Measurements from ENCODE around the gene CCDC81. TPM values are rescaled to one million over a fixed set of nuclear protein-coding genes. Genes with fewer than 3 reads are reported as not detected.

CCDC81 gene
- total and polyA plus RNA-seq, 9 of the 15 experiments (the other 6 are each of a cell fraction or from before 2014, with no cell fraction given), result 0.16 to 1.0 (median 0.41) TPM

GRCh38 chr11:86440843-86441242, 66.2 kb downstream of the CCDC81 start:
- H3K27me3 ChIP-seq (ENCODE audit: control insufficient read depth in 2 of 2, insufficient read depth in 2 of 2, low read length in 2 of 2), result no peaks in the 10 kb centered on the region
- no TSS peak for BruUV-seq (replicated peaks)
- no peak overlapping the region for H3K27ac ChIP-seq (ENCODE audit: extremely low read depth, low read depth, low read length)
- H4K20me1 ChIP-seq (replicated peaks; ENCODE audit: control insufficient read depth, insufficient read depth, low read length), result no peaks in the 10 kb centered on the region
- ATAC-seq, result no peak
- no peaks in the 10 kb centered on the region for H3K9me1 ChIP-seq (ENCODE audit: control insufficient read depth, insufficient read depth, low read length)
- TF ChIP-seq ZNF263 (CRISPR knock-in tag; IDR thresholded peaks at IDR 0.05; ENCODE audit: borderline replicate concordance), result no peak
- TF ChIP-seq MAFK (IDR thresholded peaks at IDR 0.05; ENCODE audit: low read length), result no peak
- no peak for TF ChIP-seq GTF2E2 (tag; IDR thresholded peaks at IDR 0.05)
- no peak for TF ChIP-seq ZNF143 (CRISPR knock-in tag; IDR thresholded peaks at IDR 0.05)
- no peak for TF ChIP-seq ZNF282 (CRISPR knock-in tag; IDR thresholded peaks at IDR 0.05)
- TF ChIP-seq RFX1 (IDR thresholded peaks at IDR 0.05), result no peak
- TF ChIP-seq TAF15 (IDR thresholded peaks at IDR 0.05; ENCODE audit: low read depth, low read length), result no peak
- in situ Hi-C loops (cut with MboI), result no loop called here
- no peaks in the 10 kb centered on the region for H3K36me3 ChIP-seq (ENCODE audit: control insufficient read depth, insufficient read depth, low read length)
- DNase-seq (ENCODE audit: extremely low read depth in 1 of 4, low spot score in 3 of 4), result no peak
- H3K9me3 ChIP-seq (replicated peaks; ENCODE audit: control insufficient read depth, insufficient read depth, low read depth, low read length), result no peaks in the 10 kb centered on the region
- POLR2A ChIA-PET, result interaction anchor here (1.3 kb wide), 1 partner anchor 11 kb away, joined by 4 read pairs; no protein-coding TSS in a partner anchor
- intact Hi-C loops (cut with micrococcal nuclease), result no loop called here
- H3K4me3 ChIP-seq, result no peak overlapping the region
- no peak overlapping the region for H3K4me2 ChIP-seq (ENCODE audit: insufficient read depth, low read length)
- no peak overlapping the region for H3K9ac ChIP-seq (ENCODE audit: insufficient read depth in 1 of 2, low read depth in 2 of 2, low read length in 2 of 2)
- CTCF ChIA-PET (ENCODE audit: low intra/inter-chr PET ratio), result no interaction called here
- FAIRE-seq, result no peak
- peak overlapping the region; percentile 53; the same call in 1 of the 2 replicates for H2AFZ ChIP-seq (ENCODE audit: low read depth, low read length)
- no peaks in the 10 kb centered on the region for H3K79me2 ChIP-seq (ENCODE audit: control insufficient read depth, insufficient read depth, low read length)
- WGBS (ENCODE audit: insufficient coverage, low coverage, missing lambda C conversion rate), result 2% methylated on average over 2 of the region's 2 CpGs
- peaks cover 0 to 4% of the 10 kb centered on the region in 2 experiments; a peak in 2 of 5 replicates for H3K4me1 ChIP-seq (replicated peaks in 1 of 2; ENCODE audit: control insufficient read depth in 2 of 2, insufficient read depth in 2 of 2, low read length in 2 of 2)

GRCh38 chr11:86442420-86442819, 67.7 kb downstream of the CCDC81 start:
- CTCF ChIA-PET (ENCODE audit: low intra/inter-chr PET ratio), result no interaction called here
- 25% methylated on average over 2 of the region's 2 CpGs for WGBS (ENCODE audit: insufficient coverage, low coverage, missing lambda C conversion rate)
- DNase-seq (ENCODE audit: extremely low read depth in 1 of 4, low spot score in 3 of 4) (no peak), ATAC-seq (no peak), FAIRE-seq (no peak)
- TF ChIP-seq RBBP5 (IDR thresholded peaks at IDR 0.05; ENCODE audit: borderline replicate concordance, insufficient read depth, low read length, poor library complexity, severe bottlenecking) (no peak), ID3 (CRISPR knock-in tag; IDR thresholded peaks at IDR 0.05) (no peak), ID3 (tag; IDR thresholded peaks at IDR 0.05) (peak; percentile 62; the same call in 1 of the 2 replicates)
- H3K4me3 ChIP-seq, result no peak overlapping the region
- H3K79me2 ChIP-seq (ENCODE audit: control insufficient read depth, insufficient read depth, low read length), result no peaks in the 10 kb centered on the region
- POLR2A ChIA-PET, result interaction anchor here (0.6 to 1.3 kb wide), 4 partner anchors 9 to 731 kb away, joined by 3 to 4 read pairs (median 3); no protein-coding TSS in a partner anchor
- H3K27ac ChIP-seq (ENCODE audit: extremely low read depth, low read depth, low read length), result no peak overlapping the region
- no peak overlapping the region for H3K4me2 ChIP-seq (ENCODE audit: insufficient read depth, low read length)
- intact Hi-C loops (cut with micrococcal nuclease), result no loop called here
- no peak overlapping the region for H3K9ac ChIP-seq (ENCODE audit: insufficient read depth in 1 of 2, low read depth in 2 of 2, low read length in 2 of 2)
- no peaks in the 10 kb centered on the region for H4K20me1 ChIP-seq (replicated peaks; ENCODE audit: control insufficient read depth, insufficient read depth, low read length)
- BruUV-seq (replicated peaks), result no TSS peak
- H3K36me3 ChIP-seq (ENCODE audit: control insufficient read depth, insufficient read depth, low read length), result no peaks in the 10 kb centered on the region
- H3K4me1 ChIP-seq (replicated peaks in 1 of 2; ENCODE audit: control insufficient read depth in 2 of 2, insufficient read depth in 2 of 2, low read length in 2 of 2), result peaks cover 0 to 4% of the 10 kb centered on the region in 2 experiments; a peak in 2 of 5 replicates
- H2AFZ ChIP-seq (ENCODE audit: low read depth, low read length), result no peak overlapping the region
- in situ Hi-C loops (cut with MboI), result no loop called here
- H3K27me3 ChIP-seq (ENCODE audit: control insufficient read depth in 2 of 2, insufficient read depth in 2 of 2, low read length in 2 of 2), result no peaks in the 10 kb centered on the region
- no peaks in the 10 kb centered on the region for H3K9me3 ChIP-seq (replicated peaks; ENCODE audit: control insufficient read depth, insufficient read depth, low read depth, low read length)
- H3K9me1 ChIP-seq (ENCODE audit: control insufficient read depth, insufficient read depth, low read length), result no peaks in the 10 kb centered on the region
